HepG2 (cell line): Measurements from ENCODE around the gene SERPINA9. TPM values are rescaled to one million over a fixed set of nuclear protein-coding genes. Genes with fewer than 3 reads are reported as not detected.

Source experiments
- AGO2 ChIP-seq: fragments of 200-400 bp; formaldehyde crosslinking; optimal IDR thresholded peaks from 2 replicates; pipeline ENCODE3; 2017; ENCODE audit warnings: mild to moderate bottlenecking, low read depth, low read length, moderate library complexity
- ARNT2 ChIP-seq: sonication (generic); formaldehyde crosslinking; IDR thresholded peaks from 2 replicates; pipeline ENCODE4 v1.8.0; 2022; ENCODE audit warnings: mild to moderate bottlenecking, low read depth, missing genetic modification reagents, moderate library complexity
- EP300 ChIP-seq, 3 experiments: sonication (generic) in 1 of 3; formaldehyde crosslinking in 1 of 3; IDR thresholded peaks; 2 replicates each; pipeline versions ENCODE4 v1.5.1 to v1.6.1; 2011 to 2020; ENCODE audit warnings: low read depth in 2 of 3, low read length in 2 of 3, borderline replicate concordance in 1 of 3, improper control_type of control experiment in 1 of 3, mild to moderate bottlenecking in 1 of 3, missing genetic modification reagents in 1 of 3, moderate library complexity in 1 of 3
- JARID2 ChIP-seq: sonication (generic); formaldehyde crosslinking; IDR thresholded peaks from 2 replicates; pipeline ENCODE4 v1.8.1; 2023; ENCODE audit warnings: missing genetic modification reagents, inconsistent platforms; ENCODE audit not compliant: insufficient replicate concordance
- KDM6A ChIP-seq: IDR thresholded peaks from 2 replicates; pipeline ENCODE4 v1.6.1; 2016; ENCODE audit warnings: low read depth
- PAF1 ChIP-seq: IDR thresholded peaks from 2 replicates; pipeline ENCODE4 v1.6.1; 2016; ENCODE audit warnings: missing genetic modification reagents, missing compliant biosample characterization
- POLR2AphosphoS5 ChIP-seq: IDR thresholded peaks from 2 replicates; pipeline ENCODE4 v1.6.1; 2012; ENCODE audit warnings: low read depth, low read length
- SCMH1 ChIP-seq: sonication (generic); formaldehyde crosslinking; IDR thresholded peaks from 2 replicates; pipeline ENCODE4 v1.9.0; 2021; ENCODE audit warnings: missing genetic modification reagents, mild to moderate bottlenecking, borderline replicate concordance
- TAF1 ChIP-seq: sonication (generic); formaldehyde crosslinking; IDR thresholded peaks from 2 replicates; pipeline ENCODE4 v1.4.0; 2020; ENCODE audit warnings: missing genetic modification reagents
- ZNF224 ChIP-seq: sonication (generic); formaldehyde crosslinking; IDR thresholded peaks from 2 replicates; pipeline ENCODE4 v1.5.0; 2020; ENCODE audit warnings: mild to moderate bottlenecking, missing genetic modification reagents
- ZNF282 ChIP-seq: fragments of 450-650 bp; IDR thresholded peaks from 2 replicates; pipeline ENCODE4 v1.6.1; 2018; ENCODE audit not compliant: partially characterized antibody
- ZNF556 ChIP-seq: sonication (generic); formaldehyde crosslinking; IDR thresholded peaks from 2 replicates; pipeline ENCODE4 v1.4.0; 2020; ENCODE audit warnings: mild to moderate bottlenecking, missing genetic modification reagents, borderline replicate concordance
- ZNF724P ChIP-seq: sonication (generic); formaldehyde crosslinking; IDR thresholded peaks from 2 replicates; pipeline ENCODE4 v1.8.0; 2022; ENCODE audit warnings: missing genetic modification reagents, borderline replicate concordance
- ZNF768 ChIP-seq: sonication (generic); formaldehyde crosslinking; IDR thresholded peaks from 2 replicates; pipeline ENCODE4 v1.4.0; 2020; ENCODE audit warnings: missing genetic modification reagents
- ZNF841 ChIP-seq: sonication (generic); formaldehyde crosslinking; IDR thresholded peaks from 2 replicates; pipeline ENCODE4 v1.8.1; 2023; ENCODE audit warnings: missing genetic modification reagents, borderline replicate concordance
- polyA plus RNA-seq, 8 experiments: library from polyadenylated mRNA; depleted of rRNA in 3 of 8; stranded (reverse) in 7 of 8; unstranded in 1 of 8; fragments of >200 nt; fragmentation: Illumina TruSeq in 4 of 8; extraction: Trizol in 4 of 8; gene quantifications; 2 replicates each; pipeline versions ENCODE4 v1.2.1 to v1.2.3, GENCODE V29; 2011 to 2016; ENCODE audit warnings: low read depth in 4 of 8, missing spikeins in 1 of 8, mixed read lengths in 1 of 8; ENCODE audit not compliant: insufficient read depth in 1 of 8
- total RNA-seq, 5 experiments: library from RNA; depleted of rRNA; stranded (reverse); fragments of >200 nt; fragmentation: Illumina TruSeq; extraction: Trizol; gene quantifications; 2 replicates each; pipeline ENCODE4 v1.2.3, GENCODE V29; 2016; ENCODE audit warnings: low read depth in 1 of 5
- TF ChIP-seq, protein P1 (sequence below): IDR thresholded peaks from 2 replicates; pipeline ENCODE4 v1.6.1; 2016; ENCODE audit warnings: missing compliant biosample characterization, missing genetic modification reagents, borderline replicate concordance
- TF ChIP-seq, protein P2 (sequence below): sonication (generic); formaldehyde crosslinking; IDR thresholded peaks from 2 replicates; pipeline ENCODE4 v1.5.0; 2020; ENCODE audit warnings: mild to moderate bottlenecking, missing genetic modification reagents, borderline replicate concordance
- TF ChIP-seq, protein P3 (sequence below): sonication (generic); formaldehyde crosslinking; IDR thresholded peaks from 2 replicates; pipeline ENCODE4 v1.4.0; 2020; ENCODE audit warnings: missing genetic modification reagents, mild to moderate bottlenecking, borderline replicate concordance
- TF ChIP-seq, protein P4 (sequence below): IDR thresholded peaks from 2 replicates; pipeline ENCODE4 v1.6.1; 2018; ENCODE audit warnings: missing genetic modification reagents

Gene SERPINA9
- total and polyA plus RNA-seq, 2 of the 13 experiments (the other 11 are each of a cell fraction or from before 2014, with no cell fraction given) = 0.21 TPM; not detected in 1

DNA sequence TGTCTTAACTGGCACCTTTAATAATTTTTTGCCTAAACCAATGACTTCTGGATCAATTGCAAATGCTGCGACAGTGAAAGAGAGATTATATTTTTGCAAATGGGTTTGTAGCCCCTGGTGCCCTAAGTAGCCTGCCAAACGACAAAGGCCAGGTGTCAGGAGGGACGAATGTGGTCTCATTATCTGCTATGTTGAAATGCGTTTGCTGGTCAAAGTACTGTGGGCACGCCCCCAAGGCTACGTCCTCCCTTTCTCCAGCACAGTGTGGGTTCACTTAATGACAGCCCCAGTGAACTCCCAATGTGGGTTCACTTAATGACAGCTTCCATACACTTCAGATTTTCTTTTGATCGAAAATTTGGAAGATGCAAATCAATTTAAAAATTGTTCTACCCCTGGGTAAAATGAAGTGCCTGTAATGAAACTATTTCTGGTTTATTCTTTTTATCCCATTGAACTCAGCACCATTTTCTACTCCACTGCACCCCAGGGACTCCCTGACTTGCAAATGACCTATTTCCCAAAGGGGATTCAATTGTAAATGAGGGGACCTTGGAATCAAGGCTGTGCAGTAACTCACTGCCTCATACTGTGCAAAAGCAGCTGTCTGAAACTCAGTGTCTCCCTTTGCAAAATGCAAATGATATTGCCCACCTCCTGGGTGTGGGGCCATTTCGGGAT, 24.8 kb downstream of the SERPINA9 start (continued):
- TF ChIP-seq, protein P1, sequence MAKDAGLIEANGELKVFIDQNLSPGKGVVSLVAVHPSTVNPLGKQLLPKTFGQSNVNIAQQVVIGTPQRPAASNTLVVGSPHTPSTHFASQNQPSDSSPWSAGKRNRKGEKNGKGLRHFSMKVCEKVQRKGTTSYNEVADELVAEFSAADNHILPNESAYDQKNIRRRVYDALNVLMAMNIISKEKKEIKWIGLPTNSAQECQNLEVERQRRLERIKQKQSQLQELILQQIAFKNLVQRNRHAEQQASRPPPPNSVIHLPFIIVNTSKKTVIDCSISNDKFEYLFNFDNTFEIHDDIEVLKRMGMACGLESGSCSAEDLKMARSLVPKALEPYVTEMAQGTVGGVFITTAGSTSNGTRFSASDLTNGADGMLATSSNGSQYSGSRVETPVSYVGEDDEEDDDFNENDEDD = peak; percentile 39; the same call in 1 of the 2 replicates
- TF ChIP-seq EP300 (IDR thresholded peaks at IDR 0.05; ENCODE audit: low read depth in 2 of 2, low read length in 2 of 2) (peak in 1 of 2 experiments; percentile 83; a peak in 2 of 4 replicates), EP300 (CRISPR knock-in tag; IDR thresholded peaks at IDR 0.05; ENCODE audit: borderline replicate concordance) (no peak), ZNF768 (CRISPR knock-in tag) (no peak), ZNF724P (CRISPR knock-in tag) (peak; percentile 45; the same call in 1 of the 2 replicates), ZNF224 (CRISPR knock-in tag) (no peak), TAF1 (CRISPR knock-in tag) (no peak), ZNF282 (no peak), ZNF556 (CRISPR knock-in tag) (no peak), JARID2 (CRISPR knock-in tag) (no peak), SCMH1 (no peak), AGO2 (no peak), PAF1 (CRISPR knock-in tag) (0 out of 2 replicates have a peak, but pooled peaks have one; percentile 26), POLR2AphosphoS5 (peak; percentile 72), ZNF841 (no peak), ARNT2 (CRISPR knock-in tag) (peak; percentile 36; the same call in 1 of the 2 replicates), KDM6A (CRISPR knock-in tag) (0 out of 2 replicates have a peak, but pooled peaks have one; percentile 20)
- TF ChIP-seq, protein P2, sequence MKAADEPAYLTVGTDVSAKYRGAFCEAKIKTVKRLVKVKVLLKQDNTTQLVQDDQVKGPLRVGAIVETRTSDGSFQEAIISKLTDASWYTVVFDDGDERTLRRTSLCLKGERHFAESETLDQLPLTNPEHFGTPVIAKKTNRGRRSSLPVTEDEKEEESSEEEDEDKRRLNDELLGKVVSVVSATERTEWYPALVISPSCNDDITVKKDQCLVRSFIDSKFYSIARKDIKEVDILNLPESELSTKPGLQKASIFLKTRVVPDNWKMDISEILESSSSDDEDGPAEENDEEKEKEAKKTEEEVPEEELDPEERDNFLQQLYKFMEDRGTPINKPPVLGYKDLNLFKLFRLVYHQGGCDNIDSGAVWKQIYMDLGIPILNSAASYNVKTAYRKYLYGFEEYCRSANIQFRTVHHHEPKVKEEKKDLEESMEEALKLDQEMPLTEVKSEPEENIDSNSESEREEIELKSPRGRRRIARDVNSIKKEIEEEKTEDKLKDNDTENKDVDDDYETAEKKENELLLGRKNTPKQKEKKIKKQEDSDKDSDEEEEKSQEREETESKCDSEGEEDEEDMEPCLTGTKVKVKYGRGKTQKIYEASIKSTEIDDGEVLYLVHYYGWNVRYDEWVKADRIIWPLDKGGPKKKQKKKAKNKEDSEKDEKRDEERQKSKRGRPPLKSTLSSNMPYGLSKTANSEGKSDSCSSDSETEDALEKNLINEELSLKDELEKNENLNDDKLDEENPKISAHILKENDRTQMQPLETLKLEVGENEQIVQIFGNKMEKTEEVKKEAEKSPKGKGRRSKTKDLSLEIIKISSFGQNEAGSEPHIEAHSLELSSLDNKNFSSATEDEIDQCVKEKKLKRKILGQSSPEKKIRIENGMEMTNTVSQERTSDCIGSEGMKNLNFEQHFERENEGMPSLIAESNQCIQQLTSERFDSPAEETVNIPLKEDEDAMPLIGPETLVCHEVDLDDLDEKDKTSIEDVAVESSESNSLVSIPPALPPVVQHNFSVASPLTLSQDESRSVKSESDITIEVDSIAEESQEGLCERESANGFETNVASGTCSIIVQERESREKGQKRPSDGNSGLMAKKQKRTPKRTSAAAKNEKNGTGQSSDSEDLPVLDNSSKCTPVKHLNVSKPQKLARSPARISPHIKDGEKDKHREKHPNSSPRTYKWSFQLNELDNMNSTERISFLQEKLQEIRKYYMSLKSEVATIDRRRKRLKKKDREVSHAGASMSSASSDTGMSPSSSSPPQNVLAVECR (CRISPR knock-in tag) = peak; percentile 65; the same call in 1 of the 2 replicates
- TF ChIP-seq, protein P3, sequence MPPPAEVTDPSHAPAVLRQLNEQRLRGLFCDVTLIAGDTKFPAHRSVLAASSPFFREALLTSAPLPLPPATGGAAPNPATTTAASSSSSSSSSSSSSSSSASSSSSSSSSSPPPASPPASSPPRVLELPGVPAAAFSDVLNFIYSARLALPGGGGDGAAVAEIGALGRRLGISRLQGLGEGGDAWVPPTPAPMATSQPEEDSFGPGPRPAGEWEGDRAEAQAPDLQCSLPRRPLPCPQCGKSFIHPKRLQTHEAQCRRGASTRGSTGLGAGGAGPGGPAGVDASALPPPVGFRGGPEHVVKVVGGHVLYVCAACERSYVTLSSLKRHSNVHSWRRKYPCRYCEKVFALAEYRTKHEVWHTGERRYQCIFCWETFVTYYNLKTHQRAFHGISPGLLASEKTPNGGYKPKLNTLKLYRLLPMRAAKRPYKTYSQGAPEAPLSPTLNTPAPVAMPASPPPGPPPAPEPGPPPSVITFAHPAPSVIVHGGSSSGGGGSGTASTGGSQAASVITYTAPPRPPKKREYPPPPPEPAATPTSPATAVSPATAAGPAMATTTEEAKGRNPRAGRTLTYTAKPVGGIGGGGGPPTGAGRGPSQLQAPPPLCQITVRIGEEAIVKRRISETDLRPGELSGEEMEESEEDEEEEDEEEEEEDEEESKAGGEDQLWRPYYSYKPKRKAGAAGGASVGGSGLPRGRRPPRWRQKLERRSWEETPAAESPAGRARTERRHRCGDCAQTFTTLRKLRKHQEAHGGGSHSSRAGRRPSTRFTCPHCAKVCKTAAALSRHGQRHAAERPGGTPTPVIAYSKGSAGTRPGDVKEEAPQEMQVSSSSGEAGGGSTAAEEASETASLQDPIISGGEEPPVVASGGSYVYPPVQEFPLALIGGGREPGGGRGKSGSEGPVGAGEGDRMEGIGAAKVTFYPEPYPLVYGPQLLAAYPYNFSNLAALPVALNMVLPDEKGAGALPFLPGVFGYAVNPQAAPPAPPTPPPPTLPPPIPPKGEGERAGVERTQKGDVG (CRISPR knock-in tag) = no peak
- TF ChIP-seq, protein P4, sequence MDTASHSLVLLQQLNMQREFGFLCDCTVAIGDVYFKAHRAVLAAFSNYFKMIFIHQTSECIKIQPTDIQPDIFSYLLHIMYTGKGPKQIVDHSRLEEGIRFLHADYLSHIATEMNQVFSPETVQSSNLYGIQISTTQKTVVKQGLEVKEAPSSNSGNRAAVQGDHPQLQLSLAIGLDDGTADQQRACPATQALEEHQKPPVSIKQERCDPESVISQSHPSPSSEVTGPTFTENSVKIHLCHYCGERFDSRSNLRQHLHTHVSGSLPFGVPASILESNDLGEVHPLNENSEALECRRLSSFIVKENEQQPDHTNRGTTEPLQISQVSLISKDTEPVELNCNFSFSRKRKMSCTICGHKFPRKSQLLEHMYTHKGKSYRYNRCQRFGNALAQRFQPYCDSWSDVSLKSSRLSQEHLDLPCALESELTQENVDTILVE (CRISPR knock-in tag) = no peak
